ENCODE data around the gene RNF2. TPM values are rescaled to one million over a fixed set of nuclear protein-coding genes. Genes with fewer than 3 reads are reported as not detected.

RNF2 gene
- total and polyA plus RNA-seq, 7 donors: 6.0 to 17.1 (median 11.1) TPM

DNA sequence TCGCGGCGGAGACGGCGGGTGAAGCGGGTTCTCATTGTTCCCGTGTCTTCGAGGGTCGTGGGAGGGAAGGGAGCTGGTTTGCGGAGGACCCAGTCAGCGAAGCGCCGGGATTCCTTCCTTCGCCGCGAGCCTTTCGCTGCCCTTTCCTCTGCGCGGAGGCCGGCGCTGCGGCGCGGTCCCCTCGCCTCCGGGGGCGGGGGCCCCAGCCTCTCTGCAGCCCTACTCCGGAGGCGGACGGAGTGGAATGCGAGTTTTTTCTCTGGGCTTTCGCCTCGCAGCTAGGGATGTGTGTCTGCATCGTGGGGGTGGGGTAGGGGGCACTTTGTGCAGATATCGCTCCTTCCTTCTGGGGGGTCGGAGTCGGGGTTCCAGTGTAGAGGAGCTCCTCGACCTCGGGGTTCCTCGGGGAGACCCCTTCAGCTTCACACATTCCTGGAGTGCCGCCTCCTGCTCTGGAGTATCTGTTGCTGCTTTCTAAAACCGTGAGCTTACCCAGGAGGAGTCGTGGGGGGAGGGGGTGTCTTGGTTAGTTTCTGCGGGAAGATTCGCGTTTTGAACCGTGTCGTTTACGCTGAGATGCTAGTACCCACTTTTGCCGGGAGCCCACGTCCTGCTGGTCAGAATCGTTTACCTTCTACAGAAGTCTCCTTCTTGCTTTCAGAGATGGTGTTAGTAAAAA lies 595 bp downstream of the RNF2 start:
- peak overlapping the region; percentile 82 to 93 (median 88) for H3K4me3 ChIP-seq
- 0% methylated on average over 52 of the region's 52 CpGs for WGBS, 2 donors
- no peaks in the 10 kb centered on the region for H3K27me3 ChIP-seq
- H3K27ac ChIP-seq: peak overlapping the region; percentile 90 to 96 (median 92)
- intact Hi-C loops (cut with DNase I): loop anchor here (2.0 to 5.0 kb wide), 2 partner anchors 111 to 241 kb away; partner anchors contain the start of genes SWT1 and TRMT1L
- H3K9me3 ChIP-seq: no peaks in the 10 kb centered on the region
- no peaks in the 10 kb centered on the region for H3K36me3 ChIP-seq
- H3K4me1 ChIP-seq: peaks cover 0 to 19% (median 16%) of the 10 kb centered on the region in 4 donors
- DNase-seq: peak; percentile 64
- TF ChIP-seq POLR2AphosphoS5 (IDR thresholded peaks at IDR 0.05) (no peak), POLR2A (IDR thresholded peaks at IDR 0.05) (no peak), EP300 (IDR thresholded peaks at IDR 0.05) (no peak)
- TF ChIP-seq, protein P1, sequence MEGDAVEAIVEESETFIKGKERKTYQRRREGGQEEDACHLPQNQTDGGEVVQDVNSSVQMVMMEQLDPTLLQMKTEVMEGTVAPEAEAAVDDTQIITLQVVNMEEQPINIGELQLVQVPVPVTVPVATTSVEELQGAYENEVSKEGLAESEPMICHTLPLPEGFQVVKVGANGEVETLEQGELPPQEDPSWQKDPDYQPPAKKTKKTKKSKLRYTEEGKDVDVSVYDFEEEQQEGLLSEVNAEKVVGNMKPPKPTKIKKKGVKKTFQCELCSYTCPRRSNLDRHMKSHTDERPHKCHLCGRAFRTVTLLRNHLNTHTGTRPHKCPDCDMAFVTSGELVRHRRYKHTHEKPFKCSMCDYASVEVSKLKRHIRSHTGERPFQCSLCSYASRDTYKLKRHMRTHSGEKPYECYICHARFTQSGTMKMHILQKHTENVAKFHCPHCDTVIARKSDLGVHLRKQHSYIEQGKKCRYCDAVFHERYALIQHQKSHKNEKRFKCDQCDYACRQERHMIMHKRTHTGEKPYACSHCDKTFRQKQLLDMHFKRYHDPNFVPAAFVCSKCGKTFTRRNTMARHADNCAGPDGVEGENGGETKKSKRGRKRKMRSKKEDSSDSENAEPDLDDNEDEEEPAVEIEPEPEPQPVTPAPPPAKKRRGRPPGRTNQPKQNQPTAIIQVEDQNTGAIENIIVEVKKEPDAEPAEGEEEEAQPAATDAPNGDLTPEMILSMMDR (IDR thresholded peaks at IDR 0.05): no peak

DNA sequence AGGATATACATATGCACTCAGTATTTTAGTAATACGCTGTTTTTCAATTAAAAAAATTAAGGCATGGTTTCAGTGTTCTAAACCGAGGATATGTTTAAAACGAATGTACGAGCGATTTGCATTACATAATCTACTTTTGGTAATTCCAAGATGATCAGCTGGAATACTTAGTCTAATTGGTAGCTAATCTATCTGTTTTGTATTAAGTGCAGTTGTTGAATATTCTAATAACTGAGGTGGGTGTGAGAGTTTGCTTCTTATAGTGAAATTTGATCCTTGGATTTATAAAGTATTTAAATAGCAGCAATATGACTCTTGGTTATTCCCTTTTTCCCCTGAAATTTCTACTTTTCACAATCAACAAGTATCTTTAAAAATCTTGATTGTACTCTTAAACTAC lies 1.3 kb downstream of the RNF2 start:
- Histone ChIP-seq H3K4me1 (peaks cover 0 to 21% (median 18%) of the 10 kb centered on the region in 4 donors), H3K36me3 (no peaks in the 10 kb centered on the region), H3K27me3 (no peaks in the 10 kb centered on the region), H3K4me3 (peak overlapping the region in 3 of 4 donors; percentile 82 to 93 (median 91)), H3K9me3 (no peaks in the 10 kb centered on the region), H3K27ac (peak overlapping the region in 1 of 4 donors; percentile 92)
- no peak for DNase-seq
- TF ChIP-seq POLR2AphosphoS5 (IDR thresholded peaks at IDR 0.05): no peak
- no peak for TF ChIP-seq POLR2A (IDR thresholded peaks at IDR 0.05)
- TF ChIP-seq, protein P1 (IDR thresholded peaks at IDR 0.05): no peak
- TF ChIP-seq EP300 (IDR thresholded peaks at IDR 0.05): no peak
- 1 to 2% methylated on average over 5 of the region's 5 CpGs for WGBS, 2 donors
- intact Hi-C loops (cut with DNase I): loop anchor here (5.0 kb wide), 1 partner anchor 111 kb away; the partner anchor contains the start of genes SWT1 and TRMT1L

DNA sequence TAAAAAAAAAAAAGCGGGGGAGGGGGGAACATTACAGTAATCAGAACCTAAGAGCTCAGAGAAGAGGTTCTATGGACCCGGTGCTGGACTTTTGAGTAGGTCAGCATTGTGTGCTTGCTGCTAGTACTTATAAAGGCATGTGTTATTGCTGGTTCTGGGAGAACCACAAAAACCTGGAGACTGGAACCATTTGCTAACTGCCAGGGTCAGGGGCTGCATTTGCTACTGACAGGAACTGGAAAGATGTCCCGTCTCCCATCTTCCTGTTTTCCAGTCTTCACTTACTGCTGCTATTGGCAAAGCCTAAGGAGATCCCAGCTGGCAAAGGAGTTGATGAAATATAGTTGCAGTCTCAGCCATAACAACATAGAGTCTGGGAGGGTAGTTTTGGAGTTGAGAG lies 4.3 kb downstream of the RNF2 start:
- 91 to 95% methylated on average over 3 of the region's 3 CpGs for WGBS, 2 donors
- TF ChIP-seq EP300 (IDR thresholded peaks at IDR 0.05) (no peak), POLR2A (IDR thresholded peaks at IDR 0.05) (no peak), POLR2AphosphoS5 (IDR thresholded peaks at IDR 0.05) (no peak)
- TF ChIP-seq, protein P1 (IDR thresholded peaks at IDR 0.05): no peak
- intact Hi-C loops (cut with DNase I): loop anchor here (5.0 kb wide), 1 partner anchor 108 kb away; the partner anchor contains the start of genes SWT1 and TRMT1L

DNA sequence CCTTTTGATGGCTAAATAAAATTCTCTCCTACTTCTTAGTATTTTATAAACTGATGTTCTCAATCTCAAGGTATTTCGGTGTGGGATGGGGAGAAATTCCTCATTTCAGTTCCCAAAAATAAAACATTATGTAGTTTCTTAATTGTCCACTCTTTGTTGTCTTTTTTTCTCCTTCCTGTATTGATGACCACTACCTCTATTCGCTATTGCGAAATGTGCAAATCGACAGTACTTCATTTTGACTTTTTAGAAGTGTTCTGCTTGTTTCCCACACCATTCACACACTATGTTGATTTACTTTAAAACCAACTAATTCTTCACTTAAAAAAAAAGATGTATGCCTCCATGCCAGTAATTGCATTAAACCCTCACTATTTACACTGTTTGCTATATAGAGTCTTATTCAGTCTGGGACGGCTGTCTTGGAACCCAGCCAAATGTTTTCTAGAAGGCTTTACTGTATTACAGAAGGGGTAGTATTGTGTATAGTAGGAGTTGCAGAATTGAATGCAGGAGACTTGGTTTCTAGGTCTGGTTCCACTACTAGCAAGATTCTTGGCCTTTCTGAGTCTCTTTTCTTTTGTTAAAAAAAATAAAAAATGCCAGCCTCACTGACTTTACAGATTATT lies 5.6 kb downstream of the RNF2 start:
- TF ChIP-seq POLR2A (IDR thresholded peaks at IDR 0.05) (no peak), EP300 (IDR thresholded peaks at IDR 0.05) (no peak), POLR2AphosphoS5 (IDR thresholded peaks at IDR 0.05) (no peak)
- TF ChIP-seq, protein P1 (IDR thresholded peaks at IDR 0.05): no peak
- Histone ChIP-seq H3K36me3 (no peaks in the 10 kb centered on the region), H3K27me3 (no peaks in the 10 kb centered on the region), H3K27ac (no peak overlapping the region), H3K4me3 (no peak overlapping the region), H3K9me3 (no peaks in the 10 kb centered on the region), H3K4me1 (peaks cover 0 to 21% (median 15%) of the 10 kb centered on the region in 4 donors)
- WGBS, 2 donors: 73 to 74% methylated on average over 5 of the region's 5 CpGs
- DNase-seq: no peak
- intact Hi-C loops (cut with DNase I): no loop called here

More for the DNA sequence above, 4.3 kb downstream of the RNF2 start:
- DNase-seq: no peak
- Histone ChIP-seq H3K4me1 (peaks cover 0 to 21% (median 17%) of the 10 kb centered on the region in 4 donors), H3K4me3 (no peak overlapping the region), H3K27ac (no peak overlapping the region), H3K27me3 (no peaks in the 10 kb centered on the region), H3K36me3 (no peaks in the 10 kb centered on the region), H3K9me3 (no peaks in the 10 kb centered on the region)

All from sigmoid colon (tissue), 7 donors.